ENCODE measurements around the gene RIMS1. TPM values are rescaled to one million over a fixed set of nuclear protein-coding genes. Genes with fewer than 3 reads are reported as not detected.

RIMS1 gene
- total RNA-seq, 1 donor from 2014 or later, result 6.3 TPM

GRCh38 chr6:72250664-72251063 lies 364.3 kb downstream of the RIMS1 start:
- no peak overlapping the region for H3K4me3 Mint-ChIP-seq
- H3K36me3 Mint-ChIP-seq, result no peaks in the 10 kb centered on the region
- no peak overlapping the region for H3K27ac Mint-ChIP-seq

GRCh38 chr6:72260489-72260888 lies 374.1 kb downstream of the RIMS1 start:
- no peak for DNase-seq (ENCODE audit: low spot score in 2 of 2, unreplicated experiment in 2 of 2)
- H3K27ac Mint-ChIP-seq, result no peak overlapping the region
- TF ChIP-seq CTCF (IDR thresholded peaks at IDR 0.05; ENCODE audit: unreplicated experiment), result no peak

More at GRCh38 chr6:72250664-72251063, 364.3 kb downstream of the RIMS1 start:
- H3K4me1 Mint-ChIP-seq, result peaks cover 14% of the 10 kb centered on the region
- no peaks in the 10 kb centered on the region for H3K27me3 Mint-ChIP-seq (ENCODE audit: low read depth)
- H3K9me3 Mint-ChIP-seq, result peaks cover 7% of the 10 kb centered on the region
- TF ChIP-seq CTCF (IDR thresholded peaks at IDR 0.05; ENCODE audit: unreplicated experiment), result no peak
- no peak for DNase-seq (ENCODE audit: low spot score in 2 of 2, unreplicated experiment in 2 of 2)

GRCh38 chr6:72261554-72261953 lies 375.2 kb downstream of the RIMS1 start:
- H3K27ac Mint-ChIP-seq, result no peak overlapping the region
- no peaks in the 10 kb centered on the region for H3K27me3 Mint-ChIP-seq (ENCODE audit: low read depth)
- H3K9me3 Mint-ChIP-seq, result no peaks in the 10 kb centered on the region
- H3K4me3 Mint-ChIP-seq, result no peak overlapping the region
- no peaks in the 10 kb centered on the region for H3K36me3 Mint-ChIP-seq
- DNase-seq (ENCODE audit: low spot score in 2 of 2, unreplicated experiment in 2 of 2), result no peak
- no peak for TF ChIP-seq CTCF (IDR thresholded peaks at IDR 0.05; ENCODE audit: unreplicated experiment)
- H3K4me1 Mint-ChIP-seq, result peaks cover 12% of the 10 kb centered on the region

More at GRCh38 chr6:72260489-72260888, 374.1 kb downstream of the RIMS1 start:
- peaks cover 12% of the 10 kb centered on the region for H3K4me1 Mint-ChIP-seq
- no peaks in the 10 kb centered on the region for H3K27me3 Mint-ChIP-seq (ENCODE audit: low read depth)
- H3K9me3 Mint-ChIP-seq, result no peaks in the 10 kb centered on the region
- H3K36me3 Mint-ChIP-seq, result no peaks in the 10 kb centered on the region
- H3K4me3 Mint-ChIP-seq, result no peak overlapping the region

- DNase-seq (ENCODE audit: low spot score in 2 of 2, unreplicated experiment in 2 of 2), result no peak
- H3K27ac Mint-ChIP-seq, result no peak overlapping the region
- no peak for TF ChIP-seq CTCF (IDR thresholded peaks at IDR 0.05; ENCODE audit: unreplicated experiment)
- H3K36me3 Mint-ChIP-seq, result no peaks in the 10 kb centered on the region
- H3K4me1 Mint-ChIP-seq, result peaks cover 12% of the 10 kb centered on the region
- H3K27me3 Mint-ChIP-seq (ENCODE audit: low read depth), result no peaks in the 10 kb centered on the region
- no peak overlapping the region for H3K4me3 Mint-ChIP-seq
- no peaks in the 10 kb centered on the region for H3K9me3 Mint-ChIP-seq
Observed at GRCh38 chr6:72262254-72262653, 375.9 kb downstream of the RIMS1 start.

GRCh38 chr6:72267470-72267869 lies 381.1 kb downstream of the RIMS1 start:
- Mint-ChIP-seq H3K4me3 (no peak overlapping the region), H3K36me3 (no peaks in the 10 kb centered on the region), H3K27me3 (ENCODE audit: low read depth) (no peaks in the 10 kb centered on the region), H3K9me3 (no peaks in the 10 kb centered on the region), H3K27ac (no peak overlapping the region), H3K4me1 (no peaks in the 10 kb centered on the region)
- no peak for TF ChIP-seq CTCF (IDR thresholded peaks at IDR 0.05; ENCODE audit: unreplicated experiment)
- no peak for DNase-seq (ENCODE audit: low spot score in 2 of 2, unreplicated experiment in 2 of 2)

GRCh38 chr6:72271531-72271930 lies 385.2 kb downstream of the RIMS1 start:
- H3K4me3 Mint-ChIP-seq, result no peak overlapping the region
- no peaks in the 10 kb centered on the region for H3K36me3 Mint-ChIP-seq
- H3K4me1 Mint-ChIP-seq, result peaks cover 5% of the 10 kb centered on the region
- no peaks in the 10 kb centered on the region for H3K9me3 Mint-ChIP-seq
- H3K27me3 Mint-ChIP-seq (ENCODE audit: low read depth), result no peaks in the 10 kb centered on the region
- TF ChIP-seq CTCF (IDR thresholded peaks at IDR 0.05; ENCODE audit: unreplicated experiment), result no peak
- H3K27ac Mint-ChIP-seq, result no peak overlapping the region
- DNase-seq (ENCODE audit: low spot score in 2 of 2, unreplicated experiment in 2 of 2), result no peak

All from mesothelial cell of epicardium (in vitro differentiated cells).